B cell (primary cell): ENCODE measurements around the gene DAAM2.

ENCODE experiments used
- CTCF ChIP-seq: fragments of 200-600 bp; IDR thresholded peaks from one replicate; pipeline ENCODE4 v1.8.0; 2022; ENCODE audit warnings: antibody characterized with exemption, mild to moderate bottlenecking
- EZH2 ChIP-seq: IDR thresholded peaks from 2 replicates; pipeline ENCODE4 v1.6.1; 2012; ENCODE audit warnings: borderline replicate concordance, low read depth, mild to moderate bottlenecking, moderate library complexity, low read length; ENCODE audit not compliant: insufficient read depth, poor library complexity, severe bottlenecking

GRCh38 chr6:39844866-39845265, 52.7 kb downstream of the DAAM2 start:
- TF ChIP-seq CTCF (no peak), EZH2 (no peak)
